Smooth muscle cell (in vitro differentiated cells): ENCODE measurements around the gene CACNA2D1. TPM values are rescaled to one million over a fixed set of nuclear protein-coding genes. Genes with fewer than 3 reads are reported as not detected.

Experiments
- DNase-seq: peaks from one replicate; lab custom pipeline; 2025; ENCODE audit not compliant: unreplicated experiment; lab: John Stamatoyannopoulos, UW
- H2AFZ ChIP-seq: fragments of 200-600 bp; sonication (generic); 2 replicates; pipeline ENCODE4 v1.6.0; 2016; ENCODE audit warnings: antibody characterized with exemption, low read depth, mild to moderate bottlenecking
- H3F3A ChIP-seq: fragments of 200-600 bp; sonication (generic); 2 replicates; pipeline ENCODE4 v1.6.0; 2017; ENCODE audit warnings: antibody characterized with exemption, low read depth
- H3K27ac ChIP-seq: fragments of 200-600 bp; sonication (generic); 2 replicates; pipeline ENCODE4 v1.5.1; 2016; ENCODE audit warnings: low read depth, mild to moderate bottlenecking
- H3K27me3 ChIP-seq: fragments of 200-600 bp; sonication (generic); 2 replicates; pipeline ENCODE4 v1.6.1; 2016; ENCODE audit warnings: low read depth, mild to moderate bottlenecking
- H3K36me3 ChIP-seq: fragments of 200-600 bp; sonication (generic); 2 replicates; pipeline ENCODE4 v1.5.1; 2016; ENCODE audit warnings: low read depth
- H3K4me1 ChIP-seq: fragments of 200-600 bp; sonication (generic); 2 replicates; pipeline ENCODE4 v1.5.1; 2016; ENCODE audit warnings: low read depth
- H3K4me2 ChIP-seq: fragments of 200-600 bp; sonication (generic); 2 replicates; pipeline ENCODE4 v1.6.0; 2016; ENCODE audit warnings: mild to moderate bottlenecking
- H3K4me3 ChIP-seq: fragments of 200-600 bp; sonication (generic); 2 replicates; pipeline ENCODE4 v1.5.1; 2016; ENCODE audit warnings: mild to moderate bottlenecking
- H3K79me2 ChIP-seq: fragments of 200-600 bp; sonication (generic); 2 replicates; pipeline ENCODE4 v1.6.0; 2016; ENCODE audit warnings: low read depth, mild to moderate bottlenecking
- H3K9ac ChIP-seq: fragments of 200-600 bp; sonication (generic); 2 replicates; pipeline ENCODE4 v1.6.0; 2016; ENCODE audit warnings: low read depth
- H3K9me3 ChIP-seq: fragments of 200-600 bp; sonication (generic); replicated peaks from 2 replicates; pipeline ENCODE4 v1.5.1; 2016; ENCODE audit warnings: low read depth
- H4K20me1 ChIP-seq: fragments of 200-600 bp; sonication (generic); 2 replicates; pipeline ENCODE4 v1.6.0; 2016; ENCODE audit warnings: low read depth
- WGBS: methylation state at CpG from one replicate; pipeline ENCODE4 v1.1.7; 2016; ENCODE audit warnings: low lambda C conversion rate; 5-methylcytosine and 5-hydroxymethylcytosine counted together
- polyA plus RNA-seq: library from polyadenylated mRNA; unstranded; fragments of >200 nt; fragmentation: Nextera tagmentation; extraction: Ambion mirVana; gene quantifications from 2 replicates; pipeline ENCODE4 v1.2.1, GENCODE V29; 2016
- total RNA-seq: library from RNA; depleted of rRNA; stranded (reverse); fragments of >200 nt; gene quantifications from 2 replicates; pipeline ENCODE4 v1.2.3, GENCODE V29; 2014
- TF ChIP-seq, protein P1 (sequence below): fragments of 200-600 bp; sonication (generic); IDR thresholded peaks from 2 replicates; pipeline ENCODE4 v1.5.1; 2017; ENCODE audit warnings: borderline replicate concordance, mild to moderate bottlenecking, antibody characterized with exemption; ENCODE audit not compliant: insufficient read depth, poor library complexity, severe bottlenecking

CACNA2D1 gene
- total and polyA plus RNA-seq, 2 experiments from 2014 or later: 4.1 to 39.3 TPM

DNA sequence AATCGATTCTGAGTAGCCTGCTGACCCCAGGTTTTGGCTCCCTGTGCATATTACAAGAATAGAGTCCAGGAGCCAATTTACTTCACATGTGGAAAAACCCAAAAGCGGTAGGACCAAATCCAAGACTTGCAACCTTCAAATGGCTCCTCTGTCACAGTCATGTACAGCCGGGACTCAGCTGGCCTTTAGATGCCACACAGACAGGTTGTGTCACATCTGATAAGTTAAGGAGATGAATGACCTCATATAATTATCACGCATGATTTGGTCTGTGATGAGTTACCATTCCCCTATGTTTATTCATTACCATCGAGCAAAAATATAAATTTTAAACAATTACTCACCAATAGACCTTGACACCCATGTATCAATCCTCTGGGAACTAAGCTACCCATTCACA, 14.2 kb downstream of the CACNA2D1 start:
- no peaks in the 10 kb centered on the region for H3K9me3 ChIP-seq
- no peak for DNase-seq
- peaks cover 6% of the 10 kb centered on the region for H3K79me2 ChIP-seq
- H3K27ac ChIP-seq: no peak overlapping the region
- no peak overlapping the region for H3K4me3 ChIP-seq
- no peaks in the 10 kb centered on the region for H3F3A ChIP-seq
- TF ChIP-seq, protein P1, sequence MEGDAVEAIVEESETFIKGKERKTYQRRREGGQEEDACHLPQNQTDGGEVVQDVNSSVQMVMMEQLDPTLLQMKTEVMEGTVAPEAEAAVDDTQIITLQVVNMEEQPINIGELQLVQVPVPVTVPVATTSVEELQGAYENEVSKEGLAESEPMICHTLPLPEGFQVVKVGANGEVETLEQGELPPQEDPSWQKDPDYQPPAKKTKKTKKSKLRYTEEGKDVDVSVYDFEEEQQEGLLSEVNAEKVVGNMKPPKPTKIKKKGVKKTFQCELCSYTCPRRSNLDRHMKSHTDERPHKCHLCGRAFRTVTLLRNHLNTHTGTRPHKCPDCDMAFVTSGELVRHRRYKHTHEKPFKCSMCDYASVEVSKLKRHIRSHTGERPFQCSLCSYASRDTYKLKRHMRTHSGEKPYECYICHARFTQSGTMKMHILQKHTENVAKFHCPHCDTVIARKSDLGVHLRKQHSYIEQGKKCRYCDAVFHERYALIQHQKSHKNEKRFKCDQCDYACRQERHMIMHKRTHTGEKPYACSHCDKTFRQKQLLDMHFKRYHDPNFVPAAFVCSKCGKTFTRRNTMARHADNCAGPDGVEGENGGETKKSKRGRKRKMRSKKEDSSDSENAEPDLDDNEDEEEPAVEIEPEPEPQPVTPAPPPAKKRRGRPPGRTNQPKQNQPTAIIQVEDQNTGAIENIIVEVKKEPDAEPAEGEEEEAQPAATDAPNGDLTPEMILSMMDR: no peak
- H4K20me1 ChIP-seq: peaks cover 3% of the 10 kb centered on the region
- H3K27me3 ChIP-seq: no peaks in the 10 kb centered on the region
- no peaks in the 10 kb centered on the region for H3K36me3 ChIP-seq
- no peak overlapping the region for H3K9ac ChIP-seq
- H3K4me1 ChIP-seq: no peaks in the 10 kb centered on the region
- 72% methylated on average over 5 of the region's 5 CpGs for WGBS
- H2AFZ ChIP-seq: no peak overlapping the region
- H3K4me2 ChIP-seq: no peak overlapping the region

DNA sequence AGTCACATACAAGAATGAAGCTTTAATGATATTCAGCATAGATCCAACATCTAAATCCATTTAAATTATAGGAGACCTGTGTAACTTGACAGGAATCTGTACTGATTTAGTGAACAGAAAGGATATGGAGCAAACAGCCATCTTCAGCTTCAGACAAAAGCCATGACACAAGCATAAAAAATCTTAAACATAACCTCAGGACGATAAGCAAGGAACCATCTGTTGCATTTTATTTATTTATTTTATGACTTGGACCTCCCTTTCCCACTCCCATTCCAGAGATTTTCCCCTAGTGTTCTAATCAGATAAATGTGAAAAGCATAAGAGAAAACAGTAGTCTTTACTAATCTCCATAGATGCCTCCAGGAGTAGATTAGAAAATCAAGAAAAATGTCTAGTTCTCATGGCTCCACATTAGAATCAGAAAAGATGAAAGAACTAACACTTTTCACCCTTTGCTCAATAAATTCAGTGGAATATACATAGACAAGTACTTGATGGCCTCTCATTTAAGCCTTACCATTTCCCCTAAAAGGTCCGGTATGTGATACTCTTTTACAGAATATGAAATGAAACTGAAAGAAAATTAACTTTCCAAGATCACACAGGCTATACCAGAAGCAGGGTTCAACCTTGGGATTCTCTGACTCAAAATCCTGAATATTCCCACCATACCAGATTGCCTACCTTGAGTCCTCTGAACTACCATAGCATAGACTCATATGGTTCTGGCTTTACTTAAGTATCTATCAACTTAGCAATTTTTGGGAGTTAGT, 15.2 kb downstream of the CACNA2D1 start:
- DNase-seq: no peak
- no peak overlapping the region for H3K9ac ChIP-seq
- H3F3A ChIP-seq: no peaks in the 10 kb centered on the region
- WGBS: 43% methylated on average over 2 of the region's 2 CpGs
- no peaks in the 10 kb centered on the region for H3K36me3 ChIP-seq
- H3K27ac ChIP-seq: peak overlapping the region; percentile 59
- peaks cover 3% of the 10 kb centered on the region for H4K20me1 ChIP-seq
- no peaks in the 10 kb centered on the region for H3K9me3 ChIP-seq
- no peak overlapping the region for H3K4me3 ChIP-seq
- H2AFZ ChIP-seq: no peak overlapping the region
- H3K27me3 ChIP-seq: no peaks in the 10 kb centered on the region
- peak overlapping the region; percentile 62 for H3K4me2 ChIP-seq
- H3K4me1 ChIP-seq: no peaks in the 10 kb centered on the region
- TF ChIP-seq, protein P1: no peak
- H3K79me2 ChIP-seq: peaks cover 6% of the 10 kb centered on the region

DNA sequence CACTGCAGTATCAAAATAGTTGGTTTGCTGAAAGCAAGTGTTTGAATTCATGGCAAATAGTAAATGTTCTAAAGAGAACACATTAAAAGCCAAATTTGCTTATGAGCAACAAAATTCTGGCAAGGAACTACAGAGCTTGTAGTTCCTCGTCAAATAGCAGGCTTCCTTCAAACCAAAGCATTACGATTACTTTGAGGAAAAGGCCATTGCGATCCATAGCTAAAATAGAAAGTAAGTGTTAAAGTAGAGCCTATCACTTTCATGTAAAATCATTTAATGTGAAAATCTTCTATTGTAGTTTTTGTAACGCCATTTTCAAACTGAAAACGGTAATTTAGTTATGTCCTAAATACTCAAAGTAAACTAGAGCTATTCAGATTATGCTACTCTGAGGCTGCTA, 20.1 kb downstream of the CACNA2D1 start:
- Histone ChIP-seq H3K4me1 (no peaks in the 10 kb centered on the region), H3K27ac (no peak overlapping the region), H3K9ac (no peak overlapping the region), H3K4me2 (no peak overlapping the region), H3K9me3 (no peaks in the 10 kb centered on the region), H4K20me1 (no peaks in the 10 kb centered on the region), H3F3A (no peaks in the 10 kb centered on the region), H3K79me2 (peaks cover 6% of the 10 kb centered on the region), H2AFZ (no peak overlapping the region), H3K27me3 (no peaks in the 10 kb centered on the region), H3K4me3 (no peak overlapping the region), H3K36me3 (no peaks in the 10 kb centered on the region)
- TF ChIP-seq, protein P1: no peak
- 97% methylated on average over 5 of the region's 5 CpGs for WGBS
- DNase-seq: no peak

DNA sequence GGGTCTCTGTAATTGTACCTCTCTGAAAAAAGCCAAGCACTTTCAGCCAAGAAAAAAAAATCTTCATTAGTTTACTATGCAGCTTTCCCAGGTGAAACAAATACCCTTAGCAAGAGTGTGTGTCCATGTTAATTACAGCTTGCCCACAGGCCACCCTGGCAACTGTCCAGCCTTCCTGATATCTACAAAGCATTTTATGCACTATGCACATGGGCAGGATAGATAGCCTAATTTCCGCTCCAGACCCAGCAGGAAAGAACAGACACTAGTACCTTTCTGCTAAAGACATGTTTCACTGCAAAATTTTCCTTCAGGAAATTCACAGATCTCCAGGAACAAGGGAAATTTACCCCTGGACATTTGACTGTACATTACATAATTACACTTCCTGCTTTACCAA, 24.4 kb downstream of the CACNA2D1 start:
- no peak for DNase-seq
- Histone ChIP-seq H3K9me3 (no peaks in the 10 kb centered on the region), H3K4me1 (no peaks in the 10 kb centered on the region), H3K4me2 (no peak overlapping the region), H4K20me1 (no peaks in the 10 kb centered on the region), H3K79me2 (no peaks in the 10 kb centered on the region), H3F3A (no peaks in the 10 kb centered on the region), H3K9ac (no peak overlapping the region), H3K27ac (no peak overlapping the region), H3K27me3 (no peaks in the 10 kb centered on the region), H3K4me3 (no peak overlapping the region), H2AFZ (no peak overlapping the region), H3K36me3 (no peaks in the 10 kb centered on the region)
- 100% methylated on average over 1 of the region's 1 CpG for WGBS
- TF ChIP-seq, protein P1: no peak
